ENCODE measurements around the gene NPEPL1.
"Not testable (repeated sequence)": the region's sequence is repeated elsewhere in the genome, so short reads cannot be mapped to it uniquely, and the experiment has no call there.

The NPEPL1 gene

GRCh38 chr20:58755766-58756449, 63.3 kb downstream of the NPEPL1 start:
- H3K4me1 ChIP-seq (ENCODE audit: insufficient read depth, low read length): peaks cover 22% of the 10 kb centered on the region
- H3K27me3 ChIP-seq (ENCODE audit: insufficient read depth, low read length): peaks cover 39% of the 10 kb centered on the region
- 89% methylated on average over 28 of the region's 28 CpGs for WGBS

GRCh38 chr20:58756450-58756775, 63.8 kb downstream of the NPEPL1 start:
- Histone ChIP-seq H3K4me3 (ENCODE audit: low read length) (no peak overlapping the region), H3K27ac (ENCODE audit: low read depth, low read length) (no peak overlapping the region), H3K36me3 (ENCODE audit: insufficient read depth, low read length) (no peaks in the 10 kb centered on the region), H3K4me1 (ENCODE audit: insufficient read depth, low read length) (peaks cover 22% of the 10 kb centered on the region), H3K9me3 (ENCODE audit: insufficient read depth, low read depth, low read length) (no peaks in the 10 kb centered on the region), H3K27me3 (ENCODE audit: insufficient read depth, low read length) (peaks cover 34% of the 10 kb centered on the region), H3K9ac (ENCODE audit: low read depth, low read length) (no peak overlapping the region)
- 95% methylated on average over 7 of the region's 7 CpGs for WGBS

More at GRCh38 chr20:58755766-58756449, 63.3 kb downstream of the NPEPL1 start:
- Histone ChIP-seq H3K27ac (ENCODE audit: low read depth, low read length) (no peak overlapping the region), H3K4me3 (ENCODE audit: low read length) (no peak overlapping the region), H3K9me3 (ENCODE audit: insufficient read depth, low read depth, low read length) (no peaks in the 10 kb centered on the region), H3K9ac (ENCODE audit: low read depth, low read length) (no peak overlapping the region), H3K36me3 (ENCODE audit: insufficient read depth, low read length) (no peaks in the 10 kb centered on the region)

GRCh38 chr20:58757647-58758046, 65.0 kb downstream of the NPEPL1 start:
- H3K27me3 ChIP-seq (ENCODE audit: insufficient read depth, low read length): peaks cover 21% of the 10 kb centered on the region
- not testable (repeated sequence) for H3K36me3 ChIP-seq (ENCODE audit: insufficient read depth, low read length)

GRCh38 chr20:58759947-58760346, 67.3 kb downstream of the NPEPL1 start:
- Histone ChIP-seq H3K9me3 (ENCODE audit: insufficient read depth, low read depth, low read length) (no peaks in the 10 kb centered on the region), H3K27ac (ENCODE audit: low read depth, low read length) (no peak overlapping the region), H3K4me1 (ENCODE audit: insufficient read depth, low read length) (no peaks in the 10 kb centered on the region), H3K36me3 (ENCODE audit: insufficient read depth, low read length) (no peaks in the 10 kb centered on the region), H3K9ac (ENCODE audit: low read depth, low read length) (no peak overlapping the region), H3K27me3 (ENCODE audit: insufficient read depth, low read length) (peaks cover 7% of the 10 kb centered on the region; the same call in 1 of the 2 replicates), H3K4me3 (ENCODE audit: low read length) (no peak overlapping the region)
- 96% methylated on average over 3 of the region's 3 CpGs for WGBS

More at GRCh38 chr20:58757647-58758046, 65.0 kb downstream of the NPEPL1 start:
- 97% methylated on average over 5 of the region's 5 CpGs for WGBS
- peaks cover 18% of the 10 kb centered on the region for H3K4me1 ChIP-seq (ENCODE audit: insufficient read depth, low read length)
- not testable (repeated sequence) for H3K9me3 ChIP-seq (ENCODE audit: insufficient read depth, low read depth, low read length); H3K9ac ChIP-seq (ENCODE audit: low read depth, low read length); H3K4me3 ChIP-seq (ENCODE audit: low read length); H3K27ac ChIP-seq (ENCODE audit: low read depth, low read length)

- Histone ChIP-seq H3K9me3 (ENCODE audit: insufficient read depth, low read depth, low read length) (no peaks in the 10 kb centered on the region), H3K27me3 (ENCODE audit: insufficient read depth, low read length) (no peaks in the 10 kb centered on the region), H3K4me1 (ENCODE audit: insufficient read depth, low read length) (no peaks in the 10 kb centered on the region), H3K4me3 (ENCODE audit: low read length) (no peak overlapping the region), H3K9ac (ENCODE audit: low read depth, low read length) (no peak overlapping the region), H3K27ac (ENCODE audit: low read depth, low read length) (no peak overlapping the region), H3K36me3 (ENCODE audit: insufficient read depth, low read length) (no peaks in the 10 kb centered on the region)
- 97% methylated on average over 3 of the region's 3 CpGs for WGBS
Measured at GRCh38 chr20:58760856-58761255, 68.3 kb downstream of the NPEPL1 start.

- H3K27ac ChIP-seq (ENCODE audit: low read depth, low read length): no peak overlapping the region
- no peak overlapping the region for H3K4me3 ChIP-seq (ENCODE audit: low read length)
- no peaks in the 10 kb centered on the region for H3K9me3 ChIP-seq (ENCODE audit: insufficient read depth, low read depth, low read length)
- no peaks in the 10 kb centered on the region for H3K36me3 ChIP-seq (ENCODE audit: insufficient read depth, low read length)
- H3K4me1 ChIP-seq (ENCODE audit: insufficient read depth, low read length): no peaks in the 10 kb centered on the region
- no peak overlapping the region for H3K9ac ChIP-seq (ENCODE audit: low read depth, low read length)
- H3K27me3 ChIP-seq (ENCODE audit: insufficient read depth, low read length): no peaks in the 10 kb centered on the region
- WGBS: 94% methylated on average over 4 of the region's 4 CpGs
Measured at GRCh38 chr20:58762120-58762519, 69.5 kb downstream of the NPEPL1 start.

- WGBS: 95% methylated on average over 7 of the region's 7 CpGs
- Histone ChIP-seq H3K9me3 (ENCODE audit: insufficient read depth, low read depth, low read length) (no peaks in the 10 kb centered on the region), H3K9ac (ENCODE audit: low read depth, low read length) (no peak overlapping the region), H3K4me3 (ENCODE audit: low read length) (no peak overlapping the region), H3K36me3 (ENCODE audit: insufficient read depth, low read length) (no peaks in the 10 kb centered on the region), H3K4me1 (ENCODE audit: insufficient read depth, low read length) (no peaks in the 10 kb centered on the region), H3K27ac (ENCODE audit: low read depth, low read length) (no peak overlapping the region), H3K27me3 (ENCODE audit: insufficient read depth, low read length) (no peaks in the 10 kb centered on the region)
Measured at GRCh38 chr20:58763076-58763475, 70.5 kb downstream of the NPEPL1 start.
